ENCODE measurements around the gene SDS.

SDS gene

DNA sequence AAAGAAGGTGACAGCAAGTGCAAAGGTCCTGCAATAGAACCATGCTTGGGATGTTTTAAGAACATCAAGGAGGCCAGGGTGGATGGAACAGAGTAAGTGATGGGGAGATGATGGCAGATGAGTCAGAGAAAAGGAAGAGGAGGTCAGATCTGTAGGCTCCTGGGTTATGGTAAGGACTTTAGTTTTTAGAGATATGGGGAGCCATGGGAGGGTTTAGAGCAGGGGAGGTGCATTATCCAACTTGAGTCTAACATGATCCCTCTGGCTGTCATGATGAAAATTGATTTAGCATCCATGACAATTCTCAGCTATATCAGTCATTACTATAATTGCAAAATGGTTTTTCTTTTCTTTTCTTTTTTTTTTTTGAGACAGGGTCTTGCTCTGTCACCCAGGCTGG is 52.6 kb downstream of the SDS start:
- H3K9me3 ChIP-seq (ENCODE audit: control insufficient read depth in 2 of 2, low read length in 2 of 2) = no peaks in the 10 kb centered on the region
- no peak overlapping the region for H3K27ac ChIP-seq (ENCODE audit: low read depth in 2 of 2, low read length in 2 of 2)
- no peak overlapping the region for H3K4me3 ChIP-seq (ENCODE audit: low read length in 2 of 2)
- no peaks in the 10 kb centered on the region for H3K4me1 ChIP-seq (ENCODE audit: control insufficient read depth in 2 of 2, insufficient read depth in 2 of 2, low read length in 2 of 2)
- H3K9ac ChIP-seq (ENCODE audit: low read depth in 1 of 2, low read length in 2 of 2) = no peak overlapping the region
- no peaks in the 10 kb centered on the region for H3K27me3 ChIP-seq (ENCODE audit: control insufficient read depth in 2 of 2, insufficient read depth in 2 of 2, low read length in 2 of 2)
- no peaks in the 10 kb centered on the region for H3K36me3 ChIP-seq (ENCODE audit: control insufficient read depth in 2 of 2, insufficient read depth in 2 of 2, low read length in 2 of 2)

DNA sequence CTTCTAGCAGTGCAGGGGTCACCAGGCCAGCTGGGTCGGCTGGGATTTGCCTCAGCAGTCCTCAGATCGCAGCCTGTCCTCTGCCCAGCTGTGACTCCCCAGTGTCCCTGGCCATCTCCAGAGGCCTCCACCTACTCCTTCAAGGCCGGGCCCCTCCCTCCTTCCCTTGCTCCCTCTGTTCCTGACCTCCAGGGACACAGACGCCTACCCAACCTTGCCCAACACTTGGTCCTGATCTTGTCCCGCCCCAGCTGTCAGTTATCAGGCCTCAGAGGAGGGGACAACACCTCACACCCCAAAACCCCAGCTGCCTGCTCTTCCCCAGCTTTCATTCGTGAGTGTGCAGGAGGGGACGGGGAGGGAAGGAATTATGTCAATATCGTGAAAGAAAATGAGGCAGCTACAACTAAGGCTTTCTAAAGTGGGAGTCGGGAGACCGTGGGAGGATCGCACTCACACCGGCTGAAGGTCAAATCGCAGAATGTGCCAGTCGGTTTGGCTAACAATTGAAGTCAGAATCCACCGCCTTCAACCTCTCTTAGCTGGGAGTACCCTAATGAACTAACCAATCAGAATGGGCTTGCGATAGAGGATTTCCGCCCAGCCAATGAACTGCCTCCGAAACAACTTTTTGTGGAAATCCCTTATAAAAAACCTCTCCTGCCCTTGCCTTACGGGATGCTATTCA is 54.7 kb downstream of the SDS start:
- Histone ChIP-seq H3K27ac (ENCODE audit: low read depth in 2 of 2, low read length in 2 of 2) (no peak overlapping the region), H3K4me3 (ENCODE audit: low read length in 2 of 2) (no peak overlapping the region), H3K9me3 (ENCODE audit: control insufficient read depth in 2 of 2, low read length in 2 of 2) (no peaks in the 10 kb centered on the region), H3K27me3 (ENCODE audit: control insufficient read depth in 2 of 2, insufficient read depth in 2 of 2, low read length in 2 of 2) (no peaks in the 10 kb centered on the region), H3K4me1 (ENCODE audit: control insufficient read depth in 2 of 2, insufficient read depth in 2 of 2, low read length in 2 of 2) (no peaks in the 10 kb centered on the region), H3K36me3 (ENCODE audit: control insufficient read depth in 2 of 2, insufficient read depth in 2 of 2, low read length in 2 of 2) (no peaks in the 10 kb centered on the region), H3K9ac (ENCODE audit: low read depth in 1 of 2, low read length in 2 of 2) (no peak overlapping the region)

DNA sequence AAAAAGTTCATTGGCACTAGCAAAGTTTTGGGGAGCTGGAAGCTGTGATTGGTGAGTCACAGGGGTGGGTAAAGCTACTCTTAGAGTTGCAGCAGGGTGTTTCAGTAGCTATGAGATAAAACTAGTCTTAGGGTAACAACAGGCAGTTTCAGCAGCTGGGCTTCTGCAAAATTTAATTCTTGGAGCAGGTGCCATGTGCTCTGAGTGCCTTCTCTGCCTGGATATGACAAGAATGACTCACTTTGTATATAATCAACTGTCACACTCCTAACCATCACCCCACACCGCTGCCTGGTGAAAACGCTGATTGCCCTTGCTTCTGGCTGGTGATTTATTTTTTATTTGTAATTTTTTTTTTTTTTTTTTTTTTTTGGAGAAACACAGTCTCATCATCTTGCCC is 55.8 kb downstream of the SDS start:
- H3K9me3 ChIP-seq (ENCODE audit: control insufficient read depth in 2 of 2, low read length in 2 of 2) = no peaks in the 10 kb centered on the region
- H3K36me3 ChIP-seq (ENCODE audit: control insufficient read depth in 2 of 2, insufficient read depth in 2 of 2, low read length in 2 of 2) = no peaks in the 10 kb centered on the region
- no peak overlapping the region for H3K9ac ChIP-seq (ENCODE audit: low read depth in 1 of 2, low read length in 2 of 2)
- H3K27me3 ChIP-seq (ENCODE audit: control insufficient read depth in 2 of 2, insufficient read depth in 2 of 2, low read length in 2 of 2) = no peaks in the 10 kb centered on the region
- no peak overlapping the region for H3K4me3 ChIP-seq (ENCODE audit: low read length in 2 of 2)
- H3K4me1 ChIP-seq (ENCODE audit: control insufficient read depth in 2 of 2, insufficient read depth in 2 of 2, low read length in 2 of 2) = no peaks in the 10 kb centered on the region
- no peak overlapping the region for H3K27ac ChIP-seq (ENCODE audit: low read depth in 2 of 2, low read length in 2 of 2)

DNA sequence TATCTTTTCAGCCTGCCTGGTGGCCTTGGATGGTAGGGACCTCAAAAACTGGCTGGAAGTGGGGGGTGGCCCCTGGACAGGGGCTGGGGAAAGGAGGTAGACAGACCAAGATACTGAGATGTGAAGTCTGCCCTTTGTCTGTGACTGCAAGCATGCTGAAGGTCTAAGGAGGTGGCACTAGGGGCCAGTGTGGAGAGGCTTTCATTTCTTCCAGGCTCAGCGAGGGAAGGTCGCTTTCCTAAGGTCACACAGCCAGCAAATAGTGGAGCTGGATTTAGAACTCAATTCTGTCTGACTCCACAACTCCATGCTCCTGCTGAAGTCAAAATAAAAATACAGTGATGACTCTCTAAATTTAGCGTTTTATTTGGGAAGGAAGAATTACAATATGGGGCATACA is 56.6 kb downstream of the SDS start:
- Histone ChIP-seq H3K4me1 (ENCODE audit: control insufficient read depth in 2 of 2, insufficient read depth in 2 of 2, low read length in 2 of 2) (no peaks in the 10 kb centered on the region), H3K9ac (ENCODE audit: low read depth in 1 of 2, low read length in 2 of 2) (no peak overlapping the region), H3K27me3 (ENCODE audit: control insufficient read depth in 2 of 2, insufficient read depth in 2 of 2, low read length in 2 of 2) (no peaks in the 10 kb centered on the region), H3K9me3 (ENCODE audit: control insufficient read depth in 2 of 2, low read length in 2 of 2) (no peaks in the 10 kb centered on the region), H3K36me3 (ENCODE audit: control insufficient read depth in 2 of 2, insufficient read depth in 2 of 2, low read length in 2 of 2) (no peaks in the 10 kb centered on the region), H3K27ac (ENCODE audit: low read depth in 2 of 2, low read length in 2 of 2) (no peak overlapping the region), H3K4me3 (ENCODE audit: low read length in 2 of 2) (no peak overlapping the region)

DNA sequence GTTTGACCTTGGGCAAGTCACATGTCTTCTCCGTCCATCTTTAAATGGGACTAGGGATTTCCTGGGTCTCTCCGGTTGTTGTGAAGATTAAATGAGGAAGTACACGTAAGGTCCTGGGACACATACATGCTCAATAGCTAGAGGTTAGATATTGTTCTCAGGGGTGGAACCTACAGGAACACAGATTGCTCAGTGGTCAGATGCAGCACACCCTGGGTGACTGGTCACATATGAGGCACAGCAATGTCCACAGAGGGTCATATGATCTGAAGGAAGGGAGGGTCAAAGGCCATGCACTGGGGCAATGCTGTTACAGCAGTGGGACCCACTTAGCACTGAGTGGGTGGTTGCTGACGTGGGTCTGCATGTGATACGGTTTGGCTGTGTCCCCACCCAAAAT is 57.3 kb downstream of the SDS start:
- H3K27ac ChIP-seq (ENCODE audit: low read depth in 2 of 2, low read length in 2 of 2) = no peak overlapping the region
- H3K36me3 ChIP-seq (ENCODE audit: control insufficient read depth in 2 of 2, insufficient read depth in 2 of 2, low read length in 2 of 2) = no peaks in the 10 kb centered on the region
- H3K4me3 ChIP-seq (ENCODE audit: low read length in 2 of 2) = no peak overlapping the region
- no peaks in the 10 kb centered on the region for H3K9me3 ChIP-seq (ENCODE audit: control insufficient read depth in 2 of 2, low read length in 2 of 2)
- H3K9ac ChIP-seq (ENCODE audit: low read depth in 1 of 2, low read length in 2 of 2) = no peak overlapping the region
- H3K4me1 ChIP-seq (ENCODE audit: control insufficient read depth in 2 of 2, insufficient read depth in 2 of 2, low read length in 2 of 2) = no peaks in the 10 kb centered on the region
- no peaks in the 10 kb centered on the region for H3K27me3 ChIP-seq (ENCODE audit: control insufficient read depth in 2 of 2, insufficient read depth in 2 of 2, low read length in 2 of 2)

DNA sequence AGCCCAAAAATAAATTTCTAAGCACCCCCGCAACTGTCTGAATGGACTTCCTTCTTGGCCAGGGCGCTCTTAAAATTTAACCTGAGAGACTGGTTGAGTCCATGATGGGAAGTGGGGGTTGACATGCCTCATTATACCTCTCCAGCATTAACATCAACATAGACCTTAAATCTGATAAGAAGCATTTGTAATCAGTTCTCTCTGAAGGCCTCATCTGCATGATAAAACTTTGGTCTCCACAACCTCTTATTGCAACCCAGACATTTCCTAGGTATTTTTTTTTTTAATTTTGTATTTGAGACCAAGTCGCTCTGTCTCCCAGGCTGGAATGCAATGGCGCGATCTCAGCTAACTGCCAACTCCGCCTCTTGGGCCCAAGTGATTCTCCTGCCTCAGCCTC is 58.4 kb downstream of the SDS start:
- Histone ChIP-seq H3K4me1 (ENCODE audit: control insufficient read depth in 2 of 2, insufficient read depth in 2 of 2, low read length in 2 of 2) (no peaks in the 10 kb centered on the region), H3K27me3 (ENCODE audit: control insufficient read depth in 2 of 2, insufficient read depth in 2 of 2, low read length in 2 of 2) (no peaks in the 10 kb centered on the region), H3K9me3 (ENCODE audit: control insufficient read depth in 2 of 2, low read length in 2 of 2) (no peaks in the 10 kb centered on the region), H3K9ac (ENCODE audit: low read depth in 1 of 2, low read length in 2 of 2) (no peak overlapping the region), H3K36me3 (ENCODE audit: control insufficient read depth in 2 of 2, insufficient read depth in 2 of 2, low read length in 2 of 2) (no peaks in the 10 kb centered on the region), H3K4me3 (ENCODE audit: low read length in 2 of 2) (no peak overlapping the region), H3K27ac (ENCODE audit: low read depth in 2 of 2, low read length in 2 of 2) (no peak overlapping the region)
